GM21515 (cell line): ENCODE data around the gene TENT5C.

Source experiments
- ATAC-seq: cut with Tn5 transposase; IDR thresholded peaks from one replicate; pipeline ENCODE4 v1.9.1; 2021; ENCODE audit not compliant: unreplicated experiment

The TENT5C gene

GRCh38 chr1:117653732-117654492 is 48.1 kb downstream of the TENT5C start:
- peak; percentile 2 for ATAC-seq

- ATAC-seq = peak; percentile 79
Measured at GRCh38 chr1:117654493-117655219, 48.8 kb downstream of the TENT5C start.

- no peak for ATAC-seq
Measured at GRCh38 chr1:117655220-117655577, 49.4 kb downstream of the TENT5C start.

GRCh38 chr1:117656202-117656641 is 50.4 kb downstream of the TENT5C start:
- peak; percentile 47 for ATAC-seq

GRCh38 chr1:117657031-117657430 is 51.2 kb downstream of the TENT5C start:
- ATAC-seq = no peak

- ATAC-seq = no peak
Measured at GRCh38 chr1:117657949-117658660, 52.3 kb downstream of the TENT5C start.

GRCh38 chr1:117658676-117659075 is 52.8 kb downstream of the TENT5C start:
- peak; percentile 35 for ATAC-seq

GRCh38 chr1:117659550-117660270 is 53.9 kb downstream of the TENT5C start:
- no peak for ATAC-seq

GRCh38 chr1:117660271-117660965 is 54.6 kb downstream of the TENT5C start:
- ATAC-seq = no peak

GRCh38 chr1:117661027-117661426 is 55.2 kb downstream of the TENT5C start:
- ATAC-seq = no peak

- ATAC-seq = no peak
Measured at GRCh38 chr1:117662667-117663066, 56.8 kb downstream of the TENT5C start.

GRCh38 chr1:117663156-117663902 is 57.5 kb downstream of the TENT5C start:
- no peak for ATAC-seq

GRCh38 chr1:117664314-117664713 is 58.5 kb downstream of the TENT5C start:
- peak; percentile 95 for ATAC-seq

GRCh38 chr1:117665556-117666270 is 59.9 kb downstream of the TENT5C start:
- ATAC-seq = no peak

GRCh38 chr1:117669572-117669971 is 63.7 kb downstream of the TENT5C start:
- no peak for ATAC-seq

- no peak for ATAC-seq
Measured at GRCh38 chr1:117670976-117671780, 65.3 kb downstream of the TENT5C start.

GRCh38 chr1:117671781-117672501 is 66.1 kb downstream of the TENT5C start:
- no peak for ATAC-seq

- ATAC-seq = no peak
Measured at GRCh38 chr1:117672756-117673155, 66.9 kb downstream of the TENT5C start.
